Measurements from ENCODE around the gene KCNIP4.
"Not testable (repeated sequence)": the region's sequence is repeated elsewhere in the genome, so short reads cannot be mapped to it uniquely, and the experiment has no call there.

Gene KCNIP4

DNA sequence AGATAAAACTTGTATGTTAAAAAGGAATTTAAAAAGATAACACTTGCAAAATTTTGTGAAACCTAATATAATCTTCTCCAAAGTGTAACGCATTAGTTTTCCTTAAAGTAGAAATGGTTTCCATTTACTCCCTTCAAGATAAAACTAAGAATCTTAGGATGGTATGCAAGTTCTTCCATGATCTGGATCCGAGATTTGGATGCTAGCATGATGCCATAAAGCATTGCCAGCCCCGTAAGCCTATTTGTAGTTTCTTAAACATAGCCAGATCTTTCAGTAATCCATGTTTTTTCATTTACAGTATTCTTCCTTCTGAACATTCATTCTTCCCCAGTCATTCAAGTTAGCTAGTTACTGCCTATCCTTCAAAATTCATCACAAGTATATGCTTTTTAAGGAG is 572.4 kb downstream of the KCNIP4 start:
- TF ChIP-seq, protein P1, sequence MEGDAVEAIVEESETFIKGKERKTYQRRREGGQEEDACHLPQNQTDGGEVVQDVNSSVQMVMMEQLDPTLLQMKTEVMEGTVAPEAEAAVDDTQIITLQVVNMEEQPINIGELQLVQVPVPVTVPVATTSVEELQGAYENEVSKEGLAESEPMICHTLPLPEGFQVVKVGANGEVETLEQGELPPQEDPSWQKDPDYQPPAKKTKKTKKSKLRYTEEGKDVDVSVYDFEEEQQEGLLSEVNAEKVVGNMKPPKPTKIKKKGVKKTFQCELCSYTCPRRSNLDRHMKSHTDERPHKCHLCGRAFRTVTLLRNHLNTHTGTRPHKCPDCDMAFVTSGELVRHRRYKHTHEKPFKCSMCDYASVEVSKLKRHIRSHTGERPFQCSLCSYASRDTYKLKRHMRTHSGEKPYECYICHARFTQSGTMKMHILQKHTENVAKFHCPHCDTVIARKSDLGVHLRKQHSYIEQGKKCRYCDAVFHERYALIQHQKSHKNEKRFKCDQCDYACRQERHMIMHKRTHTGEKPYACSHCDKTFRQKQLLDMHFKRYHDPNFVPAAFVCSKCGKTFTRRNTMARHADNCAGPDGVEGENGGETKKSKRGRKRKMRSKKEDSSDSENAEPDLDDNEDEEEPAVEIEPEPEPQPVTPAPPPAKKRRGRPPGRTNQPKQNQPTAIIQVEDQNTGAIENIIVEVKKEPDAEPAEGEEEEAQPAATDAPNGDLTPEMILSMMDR (IDR thresholded peaks at IDR 0.05; ENCODE audit: insufficient read depth, low read depth, low read length, missing control alignments): no peak
- H3K4me3 ChIP-seq (ENCODE audit: low read length): no peak overlapping the region

DNA sequence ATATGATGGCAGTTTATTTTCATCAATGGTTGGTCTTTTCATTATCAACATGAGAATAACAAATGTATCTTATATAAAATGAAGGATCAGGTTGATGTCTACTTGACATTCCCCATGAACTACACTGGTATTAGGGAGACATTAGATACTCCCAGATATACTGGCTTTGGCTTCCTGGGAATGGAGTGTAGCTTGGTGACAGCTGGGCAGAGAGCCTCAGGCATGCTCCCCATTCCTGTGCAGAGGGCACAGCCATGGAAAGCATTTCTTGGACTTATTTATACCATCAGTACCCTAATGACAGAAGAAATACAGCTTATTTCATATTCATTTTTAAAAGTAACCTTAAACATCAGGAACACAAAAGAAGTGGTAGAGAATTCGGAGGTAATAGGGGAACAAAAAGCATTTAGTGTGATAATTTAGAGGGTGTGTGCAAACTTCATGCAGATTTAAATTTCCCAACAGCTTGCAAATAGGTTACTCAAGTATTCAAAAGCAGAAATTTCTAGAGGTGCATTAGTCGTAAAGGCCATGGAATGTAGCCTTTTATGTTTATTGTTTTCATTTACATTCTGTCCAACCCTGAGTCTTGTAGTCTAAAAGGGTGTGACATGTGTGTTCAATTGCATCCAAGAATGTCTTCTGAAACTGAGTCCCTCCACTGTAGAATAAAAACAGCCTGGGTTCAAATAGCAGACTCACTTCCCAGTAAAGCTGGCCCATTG is 573.8 kb downstream of the KCNIP4 start:
- TF ChIP-seq, protein P1 (IDR thresholded peaks at IDR 0.05; ENCODE audit: insufficient read depth, low read depth, low read length, missing control alignments): no peak
- H3K4me3 ChIP-seq (ENCODE audit: low read length): no peak overlapping the region
- DNase-seq (ENCODE audit: low read depth): no peak

More for the DNA sequence above, 572.4 kb downstream of the KCNIP4 start:
- no peak for DNase-seq (ENCODE audit: low read depth)

DNA sequence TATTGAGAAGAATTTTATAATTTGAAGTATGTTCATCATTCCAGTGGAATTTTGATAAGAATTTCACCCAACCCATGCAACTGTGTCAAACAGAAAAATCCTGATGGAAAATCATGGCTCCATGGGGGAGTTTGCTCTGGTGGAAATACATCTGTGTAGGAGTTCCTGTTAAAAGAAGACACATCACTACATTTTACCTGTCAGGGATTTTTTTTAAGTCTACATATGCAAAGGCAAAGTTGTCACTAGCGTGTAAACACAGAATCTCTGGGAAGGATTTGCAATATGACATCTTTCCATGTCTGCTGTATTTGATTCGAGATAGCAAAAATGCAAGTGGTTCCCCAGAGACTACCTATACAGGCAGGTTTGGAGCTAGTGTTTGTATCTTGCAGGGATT is 581.0 kb downstream of the KCNIP4 start:
- H3K4me3 ChIP-seq (ENCODE audit: low read length): no peak overlapping the region
- TF ChIP-seq, protein P1 (IDR thresholded peaks at IDR 0.05; ENCODE audit: insufficient read depth, low read depth, low read length, missing control alignments): no peak
- no peak for DNase-seq (ENCODE audit: low read depth)

DNA sequence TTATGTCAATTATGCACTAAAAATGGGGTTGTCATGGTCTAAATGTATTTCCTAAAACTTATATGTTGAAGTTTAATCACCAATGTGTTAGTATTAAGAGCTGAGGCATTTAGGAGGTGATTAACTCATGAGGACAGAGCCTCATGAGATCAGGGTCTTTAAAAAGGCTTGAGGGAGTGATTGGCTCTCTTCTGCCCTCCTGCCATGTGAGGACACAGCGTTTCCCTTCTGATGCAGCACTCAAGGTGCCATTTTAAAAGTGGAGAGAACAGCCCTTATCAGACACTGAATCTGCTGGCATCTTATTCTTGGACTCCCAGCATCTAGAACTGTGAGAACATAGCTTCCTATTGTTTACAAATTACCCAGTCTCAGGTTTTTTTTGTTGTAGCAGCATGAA is 581.7 kb downstream of the KCNIP4 start:
- TF ChIP-seq, protein P1 (IDR thresholded peaks at IDR 0.05; ENCODE audit: insufficient read depth, low read depth, low read length, missing control alignments): no peak
- no peak for DNase-seq (ENCODE audit: low read depth)
- no peak overlapping the region for H3K4me3 ChIP-seq (ENCODE audit: low read length)

DNA sequence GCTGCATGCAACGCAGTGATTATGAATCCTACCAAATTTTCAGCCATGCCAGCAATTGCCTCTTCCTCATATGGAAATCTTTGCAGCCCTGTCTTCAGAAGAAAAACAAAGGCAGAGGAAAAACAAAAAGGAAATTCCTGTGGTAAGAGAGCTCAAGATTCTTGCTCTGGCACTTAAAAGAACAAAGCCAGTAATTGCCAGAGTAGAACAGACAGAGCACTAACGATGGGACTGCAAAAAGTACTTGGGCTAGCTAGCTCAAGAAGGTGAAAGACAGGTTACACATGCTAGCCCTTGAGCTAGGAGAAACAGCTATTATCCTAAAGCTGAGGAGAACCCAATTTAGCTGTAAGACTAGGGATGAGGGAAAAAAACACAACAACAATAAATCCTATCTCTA is 582.3 kb downstream of the KCNIP4 start:
- TF ChIP-seq, protein P1 (IDR thresholded peaks at IDR 0.05; ENCODE audit: insufficient read depth, low read depth, low read length, missing control alignments): no peak
- DNase-seq (ENCODE audit: low read depth): no peak
- no peak overlapping the region for H3K4me3 ChIP-seq (ENCODE audit: low read length)

DNA sequence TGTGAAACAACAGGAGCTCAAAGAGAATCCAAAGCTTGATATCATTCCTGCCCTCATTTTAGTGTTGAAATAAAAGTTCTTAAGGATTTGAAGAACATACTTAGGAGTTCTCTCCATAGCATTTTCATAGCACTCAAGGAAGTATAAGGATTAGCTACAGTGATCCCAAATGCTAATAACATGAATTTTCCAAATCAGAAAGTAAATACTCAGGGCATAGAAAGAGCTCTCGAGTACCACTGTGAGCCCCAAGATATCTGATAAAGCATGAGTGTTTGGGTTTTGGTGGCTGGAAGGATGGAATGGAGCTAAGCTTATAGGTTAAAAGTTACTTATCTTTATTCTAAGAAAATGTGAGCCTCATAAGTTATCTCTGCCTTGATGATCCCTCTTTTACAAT is 584.9 kb downstream of the KCNIP4 start:
- no peak for DNase-seq (ENCODE audit: low read depth)
- TF ChIP-seq, protein P1 (IDR thresholded peaks at IDR 0.05; ENCODE audit: insufficient read depth, low read depth, low read length, missing control alignments): no peak
- no peak overlapping the region for H3K4me3 ChIP-seq (ENCODE audit: low read length)

DNA sequence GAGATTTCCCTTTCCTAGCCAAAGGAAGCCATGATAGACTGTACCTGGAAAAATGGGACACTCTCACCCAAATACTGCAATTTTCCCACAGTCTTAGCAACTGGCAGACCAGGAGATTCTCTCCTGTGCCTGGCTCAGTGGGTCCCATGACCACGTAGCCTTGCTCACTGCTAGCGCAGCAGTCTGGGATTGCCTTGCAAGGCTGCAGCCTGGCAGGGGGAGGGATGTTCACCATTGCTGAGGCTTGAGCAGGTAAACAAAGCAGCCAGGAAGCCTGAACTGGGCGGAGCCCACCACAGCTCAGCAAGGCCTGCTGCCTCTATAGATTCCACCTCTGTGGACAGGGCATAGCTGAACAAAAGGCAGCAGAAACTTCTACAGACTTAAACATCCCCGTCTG is 596.2 kb downstream of the KCNIP4 start:
- DNase-seq (ENCODE audit: low read depth); H3K4me3 ChIP-seq (ENCODE audit: low read length): not testable (repeated sequence)
